Tibial nerve (tissue), 3 donors: ENCODE measurements around the gene PHF2.

Experiments used
- POLR2A ChIP-seq, 2 donors: fragments of 450-650 bp; IDR thresholded peaks; one replicate each; pipeline ENCODE4 v1.6.1; 2017; ENCODE audit warnings: antibody characterized with exemption in 2 of 2, mild to moderate bottlenecking in 2 of 2, moderate library complexity in 2 of 2
- TF ChIP-seq, protein P1 (sequence below), 5 experiments: fragments of 200-600 bp in 3 of 5; fragments of 450-650 bp in 2 of 5; sonication (generic) in 3 of 5; IDR thresholded peaks; one replicate each; pipeline ENCODE4 v1.5.1; 2016 to 2019; ENCODE audit warnings: antibody characterized with exemption in 5 of 5, mild to moderate bottlenecking in 3 of 5, moderate library complexity in 2 of 5

DNA sequence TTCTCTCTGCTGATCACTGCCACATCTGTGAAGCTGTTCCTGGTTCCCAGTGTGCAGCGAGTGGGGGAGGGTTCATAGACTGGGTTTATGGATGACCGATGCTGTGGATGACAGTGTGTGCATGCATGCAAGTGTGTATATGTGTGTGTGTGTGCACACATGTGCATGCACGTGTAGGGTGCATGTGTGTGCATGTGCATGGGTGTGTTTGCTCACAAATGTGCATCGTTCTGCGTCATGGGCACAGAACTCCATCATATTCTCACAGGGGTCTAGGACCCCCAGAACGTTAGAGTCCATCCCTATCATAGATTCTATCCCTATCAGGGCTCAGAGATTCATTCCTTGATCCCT is 134.0 kb downstream of the PHF2 start:
- TF ChIP-seq, protein P1, sequence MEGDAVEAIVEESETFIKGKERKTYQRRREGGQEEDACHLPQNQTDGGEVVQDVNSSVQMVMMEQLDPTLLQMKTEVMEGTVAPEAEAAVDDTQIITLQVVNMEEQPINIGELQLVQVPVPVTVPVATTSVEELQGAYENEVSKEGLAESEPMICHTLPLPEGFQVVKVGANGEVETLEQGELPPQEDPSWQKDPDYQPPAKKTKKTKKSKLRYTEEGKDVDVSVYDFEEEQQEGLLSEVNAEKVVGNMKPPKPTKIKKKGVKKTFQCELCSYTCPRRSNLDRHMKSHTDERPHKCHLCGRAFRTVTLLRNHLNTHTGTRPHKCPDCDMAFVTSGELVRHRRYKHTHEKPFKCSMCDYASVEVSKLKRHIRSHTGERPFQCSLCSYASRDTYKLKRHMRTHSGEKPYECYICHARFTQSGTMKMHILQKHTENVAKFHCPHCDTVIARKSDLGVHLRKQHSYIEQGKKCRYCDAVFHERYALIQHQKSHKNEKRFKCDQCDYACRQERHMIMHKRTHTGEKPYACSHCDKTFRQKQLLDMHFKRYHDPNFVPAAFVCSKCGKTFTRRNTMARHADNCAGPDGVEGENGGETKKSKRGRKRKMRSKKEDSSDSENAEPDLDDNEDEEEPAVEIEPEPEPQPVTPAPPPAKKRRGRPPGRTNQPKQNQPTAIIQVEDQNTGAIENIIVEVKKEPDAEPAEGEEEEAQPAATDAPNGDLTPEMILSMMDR (IDR thresholded peaks at IDR 0.05): no peak
- TF ChIP-seq POLR2A (IDR thresholded peaks at IDR 0.05): no peak
